Measurements from ENCODE around the gene TMOD1.

TMOD1 gene

GRCh38 chr9:97548819-97549540 lies 47.5 kb downstream of the TMOD1 start:
- TF ChIP-seq CTCF (IDR thresholded peaks at IDR 0.05; ENCODE audit: unreplicated experiment in 3 of 3), result no peak
- H3K4me1 Mint-ChIP-seq, result no peaks in the 10 kb centered on the region
- no peaks in the 10 kb centered on the region for H3K9me3 Mint-ChIP-seq
- no peaks in the 10 kb centered on the region for H3K36me3 Mint-ChIP-seq (ENCODE audit: low read depth)
- H3K27me3 Mint-ChIP-seq (ENCODE audit: low read depth), result peaks cover 14% of the 10 kb centered on the region
- no peak overlapping the region for H3K27ac Mint-ChIP-seq
- H3K4me3 Mint-ChIP-seq, result no peak overlapping the region

- Mint-ChIP-seq H3K4me3 (no peak overlapping the region), H3K9me3 (no peaks in the 10 kb centered on the region), H3K36me3 (ENCODE audit: low read depth) (no peaks in the 10 kb centered on the region), H3K27me3 (ENCODE audit: low read depth) (peaks cover 23% of the 10 kb centered on the region), H3K27ac (no peak overlapping the region), H3K4me1 (no peaks in the 10 kb centered on the region)
- TF ChIP-seq CTCF (IDR thresholded peaks at IDR 0.05; ENCODE audit: unreplicated experiment in 3 of 3), result no peak
These were observed 48.9 kb downstream of the TMOD1 start for GRCh38 chr9:97550386-97550785.

- no peak overlapping the region for H3K27ac Mint-ChIP-seq
- TF ChIP-seq CTCF (IDR thresholded peaks at IDR 0.05; ENCODE audit: unreplicated experiment in 3 of 3), result no peak
- peaks cover 23% of the 10 kb centered on the region for H3K27me3 Mint-ChIP-seq (ENCODE audit: low read depth)
- no peaks in the 10 kb centered on the region for H3K36me3 Mint-ChIP-seq (ENCODE audit: low read depth)
- H3K9me3 Mint-ChIP-seq, result no peaks in the 10 kb centered on the region
- H3K4me3 Mint-ChIP-seq, result no peak overlapping the region
- no peaks in the 10 kb centered on the region for H3K4me1 Mint-ChIP-seq
These were observed 49.8 kb downstream of the TMOD1 start for GRCh38 chr9:97551308-97551707.

- Mint-ChIP-seq H3K4me1 (no peaks in the 10 kb centered on the region), H3K9me3 (no peaks in the 10 kb centered on the region)
These were observed 51.7 kb downstream of the TMOD1 start for GRCh38 chr9:97553141-97553540.

GRCh38 chr9:97553841-97554240 lies 52.4 kb downstream of the TMOD1 start:
- H3K4me1 Mint-ChIP-seq, result peaks cover 2% of the 10 kb centered on the region
- H3K27me3 Mint-ChIP-seq (ENCODE audit: low read depth), result peaks cover 25% of the 10 kb centered on the region
- no peak overlapping the region for H3K27ac Mint-ChIP-seq
- H3K9me3 Mint-ChIP-seq, result no peaks in the 10 kb centered on the region
- H3K36me3 Mint-ChIP-seq (ENCODE audit: low read depth), result no peaks in the 10 kb centered on the region
- no peak overlapping the region for H3K4me3 Mint-ChIP-seq
- TF ChIP-seq CTCF (IDR thresholded peaks at IDR 0.05; ENCODE audit: unreplicated experiment in 3 of 3), result no peak

More at GRCh38 chr9:97553141-97553540, 51.7 kb downstream of the TMOD1 start:
- H3K4me3 Mint-ChIP-seq, result no peak overlapping the region
- no peaks in the 10 kb centered on the region for H3K36me3 Mint-ChIP-seq (ENCODE audit: low read depth)
- no peak overlapping the region for H3K27ac Mint-ChIP-seq
- TF ChIP-seq CTCF (IDR thresholded peaks at IDR 0.05; ENCODE audit: unreplicated experiment in 3 of 3), result no peak
- H3K27me3 Mint-ChIP-seq (ENCODE audit: low read depth), result peaks cover 25% of the 10 kb centered on the region

- Mint-ChIP-seq H3K9me3 (no peaks in the 10 kb centered on the region), H3K4me3 (no peak overlapping the region), H3K36me3 (ENCODE audit: low read depth) (no peaks in the 10 kb centered on the region), H3K27me3 (ENCODE audit: low read depth) (peaks cover 26% of the 10 kb centered on the region), H3K4me1 (peaks cover 6% of the 10 kb centered on the region), H3K27ac (no peak overlapping the region)
- TF ChIP-seq CTCF (IDR thresholded peaks at IDR 0.05; ENCODE audit: unreplicated experiment in 3 of 3), result no peak
These were observed 53.2 kb downstream of the TMOD1 start for GRCh38 chr9:97554566-97555075.

All from nephron (organoid).